HG03196 (cell line): Measurements from ENCODE around the gene SBF2.

Source experiments
- ATAC-seq: cut with Tn5 transposase; IDR thresholded peaks from one replicate; pipeline ENCODE4 v1.9.1; 2021; ENCODE audit not compliant: unreplicated experiment

Gene SBF2

GRCh38 chr11:10302359-10302743 is 8.3 kb upstream of the SBF2 start:
- no peak for ATAC-seq

- ATAC-seq, result no peak
These were observed 7.8 kb upstream of the SBF2 start for GRCh38 chr11:10301656-10302358.

- ATAC-seq, result peak; percentile 82
These were observed 4.3 kb upstream of the SBF2 start for GRCh38 chr11:10298342-10298741.

- no peak for ATAC-seq
These were observed 1.3 kb upstream of the SBF2 start for GRCh38 chr11:10295064-10295901.

GRCh38 chr11:10294290-10294953 is 403 bp upstream of the SBF2 start:
- no peak for ATAC-seq

GRCh38 chr11:10291801-10292638 is 2.0 kb downstream of the SBF2 start:
- ATAC-seq, result no peak

- ATAC-seq, result no peak
These were observed 4.1 kb downstream of the SBF2 start for GRCh38 chr11:10289765-10290380.

- no peak for ATAC-seq
These were observed 4.9 kb downstream of the SBF2 start for GRCh38 chr11:10288881-10289764.

GRCh38 chr11:10287766-10288715 is 6.0 kb downstream of the SBF2 start:
- no peak for ATAC-seq

- ATAC-seq, result no peak
These were observed 6.9 kb downstream of the SBF2 start for GRCh38 chr11:10287140-10287539.

- no peak for ATAC-seq
These were observed 8.7 kb downstream of the SBF2 start for GRCh38 chr11:10285148-10285802.

- no peak for ATAC-seq
These were observed 10.0 kb downstream of the SBF2 start for GRCh38 chr11:10283991-10284390.

GRCh38 chr11:10282117-10282516 is 11.9 kb downstream of the SBF2 start:
- ATAC-seq, result no peak

- no peak for ATAC-seq
These were observed 18.3 kb downstream of the SBF2 start for GRCh38 chr11:10275714-10276113.

- ATAC-seq, result no peak
These were observed 19.3 kb downstream of the SBF2 start for GRCh38 chr11:10274726-10275125.

GRCh38 chr11:10273738-10274137 is 20.3 kb downstream of the SBF2 start:
- no peak for ATAC-seq

- ATAC-seq, result no peak
These were observed 21.9 kb downstream of the SBF2 start for GRCh38 chr11:10272132-10272531.
